Loucy (cell line): ENCODE data around the gene MCM5.
"Not testable (repeated sequence)": the region's sequence is repeated elsewhere in the genome, so short reads cannot be mapped to it uniquely, and the experiment has no call there.

Source experiments
- H2AFZ ChIP-seq: fragments of 200-600 bp; sonication (generic); 2 replicates; pipeline ENCODE4 v1.6.0; 2016; ENCODE audit warnings: antibody characterized with exemption, mild to moderate bottlenecking, low read length, moderate library complexity
- H3F3A ChIP-seq: fragments of 200-600 bp; 2 replicates; pipeline ENCODE4 v1.6.0; 2016; ENCODE audit warnings: antibody characterized with exemption, low read depth, mild to moderate bottlenecking
- H3K27me3 ChIP-seq: fragments of 200-600 bp; sonication (generic); 2 replicates; pipeline ENCODE4 v1.6.1; 2014; ENCODE audit warnings: low read length, mild to moderate bottlenecking; ENCODE audit not compliant: insufficient read depth, poor library complexity, severe bottlenecking
- H3K36me3 ChIP-seq: fragments of 200-600 bp; sonication (generic); 2 replicates; pipeline ENCODE4 v1.6.1; 2016; ENCODE audit warnings: low read length; ENCODE audit not compliant: insufficient read depth
- H3K4me1 ChIP-seq: fragments of 200-600 bp; sonication (generic); 2 replicates; pipeline ENCODE4 v1.5.1; 2014; ENCODE audit warnings: low read length, mild to moderate bottlenecking; ENCODE audit not compliant: insufficient read depth, poor library complexity, severe bottlenecking
- H3K4me2 ChIP-seq: fragments of 200-600 bp; sonication (generic); 2 replicates; pipeline ENCODE4 v1.6.0; 2014; ENCODE audit warnings: antibody characterized with exemption, low read length, low read depth, mild to moderate bottlenecking; ENCODE audit not compliant: poor library complexity, severe bottlenecking
- H3K4me3 ChIP-seq: fragments of 200-600 bp; sonication (generic); 2 replicates; pipeline ENCODE4 v1.5.1; 2014; ENCODE audit warnings: low read length, mild to moderate bottlenecking, mixed read lengths; ENCODE audit not compliant: poor library complexity, severe bottlenecking
- H3K79me2 ChIP-seq: fragments of 200-600 bp; sonication (generic); 2 replicates; pipeline ENCODE4 v1.6.1; 2014; ENCODE audit warnings: low read length; ENCODE audit not compliant: insufficient read depth
- H3K9ac ChIP-seq: fragments of 200-600 bp; sonication (generic); 2 replicates; pipeline ENCODE4 v1.6.0; 2014; ENCODE audit warnings: mild to moderate bottlenecking, low read depth, low read length, moderate library complexity; ENCODE audit not compliant: poor library complexity, severe bottlenecking
- H3K9me2 ChIP-seq: fragments of 200-600 bp; sonication (generic); replicated peaks from 2 replicates; pipeline ENCODE4 v1.6.1; 2016; ENCODE audit warnings: low read depth, low read length, mixed read lengths
- H3K9me3 ChIP-seq: fragments of 200-600 bp; sonication (generic); 2 replicates; pipeline ENCODE4 v1.6.1; 2014; ENCODE audit warnings: mild to moderate bottlenecking, antibody characterized with exemption, low read length, low read depth; ENCODE audit not compliant: insufficient read depth
- H4K20me1 ChIP-seq: fragments of 200-600 bp; sonication (generic); 2 replicates; pipeline ENCODE4 v1.6.0; 2014; ENCODE audit warnings: antibody characterized with exemption, low read length, mild to moderate bottlenecking; ENCODE audit not compliant: insufficient read depth, poor library complexity, severe bottlenecking
- CTCF ChIP-seq: fragments of 200-600 bp; sonication (generic); conservative IDR thresholded peaks from 2 replicates; pipeline ENCODE4 v1.5.1; 2014; ENCODE audit warnings: mild to moderate bottlenecking, antibody characterized with exemption, low read length
- EZH2phosphoT487 ChIP-seq: fragments of 200-600 bp; IDR thresholded peaks from 2 replicates; pipeline ENCODE4 v1.6.1; 2018; ENCODE audit warnings: antibody characterized with exemption, mild to moderate bottlenecking, moderate library complexity, borderline replicate concordance

MCM5 gene

GRCh38 chr22:35394810-35395563 lies 5.0 kb upstream of the MCM5 start:
- Histone ChIP-seq H3K4me3 (no peak overlapping the region), H3K4me2 (no peak overlapping the region), H3K4me1 (peaks cover 8% of the 10 kb centered on the region), H3F3A (no peaks in the 10 kb centered on the region), H3K79me2 (peaks cover 12% of the 10 kb centered on the region), H4K20me1 (no peaks in the 10 kb centered on the region), H3K9ac (no peak overlapping the region), H3K9me2 (no peaks in the 10 kb centered on the region), H3K27me3 (no peaks in the 10 kb centered on the region), H2AFZ (no peak overlapping the region), H3K36me3 (no peaks in the 10 kb centered on the region), H3K9me3 (no peaks in the 10 kb centered on the region)
- no peak for TF ChIP-seq EZH2phosphoT487
- no peak for TF ChIP-seq CTCF

GRCh38 chr22:35396622-35397021 lies 3.3 kb upstream of the MCM5 start:
- H3K79me2 ChIP-seq = peaks cover 28% of the 10 kb centered on the region
- not testable (repeated sequence) for H3K4me2 ChIP-seq, H3K36me3 ChIP-seq, H3F3A ChIP-seq, H3K9me2 ChIP-seq, H2AFZ ChIP-seq, H3K9me3 ChIP-seq, H3K4me3 ChIP-seq, H4K20me1 ChIP-seq, H3K9ac ChIP-seq, H3K27me3 ChIP-seq
- peaks cover 16% of the 10 kb centered on the region for H3K4me1 ChIP-seq

- H3K4me1 ChIP-seq = peaks cover 23% of the 10 kb centered on the region
- H4K20me1 ChIP-seq = peaks cover 13% of the 10 kb centered on the region
- peaks cover 35% of the 10 kb centered on the region for H3K79me2 ChIP-seq
- peaks cover 4% of the 10 kb centered on the region; the same call in 1 of the 2 replicates for H3K36me3 ChIP-seq
- no peak for TF ChIP-seq CTCF
- TF ChIP-seq EZH2phosphoT487 = no peak
- H3K4me2 ChIP-seq = no peak overlapping the region
- H3K9ac ChIP-seq = no peak overlapping the region
- no peak overlapping the region for H3K4me3 ChIP-seq
- H2AFZ ChIP-seq = no peak overlapping the region
- no peaks in the 10 kb centered on the region for H3K9me2 ChIP-seq
- H3K9me3 ChIP-seq = no peaks in the 10 kb centered on the region
- H3F3A ChIP-seq = no peaks in the 10 kb centered on the region
- peaks cover 4% of the 10 kb centered on the region for H3K27me3 ChIP-seq
These were observed 2.6 kb upstream of the MCM5 start for GRCh38 chr22:35397095-35397904.
